H9 (cell line): ENCODE results near the gene EIF1AD. TPM values are rescaled to one million over a fixed set of nuclear protein-coding genes. Genes with fewer than 3 reads are reported as not detected.
A peak's percentile ranks its signal among the peaks of the same experiment; 100 is the strongest.

Experiments
- DNase-seq: peaks from one replicate; pipeline ENCODE4 v3.0.0-alpha.2; 2017
- H2AFZ ChIP-seq: one replicate; pipeline ENCODE4 v1.6.1; 2013; ENCODE audit warnings: mild to moderate bottlenecking, low read length, control low read depth, moderate library complexity
- H2AK5ac ChIP-seq: 2 replicates; pipeline ENCODE4 v1.6.1; 2013; ENCODE audit warnings: low read length, control low read depth, mixed read lengths; ENCODE audit not compliant: insufficient read length
- H2BK120ac ChIP-seq: one replicate; pipeline ENCODE4 v1.6.1; 2013; ENCODE audit warnings: low read depth, mild to moderate bottlenecking, low read length, control low read depth, inconsistent platforms; ENCODE audit not compliant: poor library complexity, severe bottlenecking
- H2BK12ac ChIP-seq: 2 replicates; pipeline ENCODE4 v1.6.1; 2013; ENCODE audit warnings: low read length, control low read depth, mixed read lengths, low read depth; ENCODE audit not compliant: insufficient read length
- H2BK15ac ChIP-seq: 2 replicates; pipeline ENCODE4 v1.6.1; 2013; ENCODE audit warnings: low read depth, low read length, control low read depth
- H2BK20ac ChIP-seq: one replicate; pipeline ENCODE4 v1.6.1; 2013; ENCODE audit warnings: low read depth, mild to moderate bottlenecking, low read length, control low read depth, inconsistent platforms; ENCODE audit not compliant: poor library complexity, severe bottlenecking
- H2BK5ac ChIP-seq: 2 replicates; pipeline ENCODE4 v1.6.1; 2013; ENCODE audit warnings: low read length, control low read depth, mixed read lengths; ENCODE audit not compliant: insufficient read length
- H3K14ac ChIP-seq: 2 replicates; pipeline ENCODE4 v1.6.1; 2013; ENCODE audit warnings: low read length, control low read depth; ENCODE audit not compliant: insufficient read depth
- H3K18ac ChIP-seq: 2 replicates; pipeline ENCODE4 v1.6.1; 2013; ENCODE audit warnings: low read depth, mild to moderate bottlenecking, mixed read lengths, low read length, control low read depth; ENCODE audit not compliant: insufficient read length
- H3K23ac ChIP-seq: 2 replicates; pipeline ENCODE4 v1.6.1; 2013; ENCODE audit warnings: low read length, control low read depth, mixed read lengths, low read depth; ENCODE audit not compliant: insufficient read length
- H3K23me2 ChIP-seq: 2 replicates; pipeline ENCODE4 v1.6.1; 2013; ENCODE audit warnings: low read depth, mild to moderate bottlenecking, mixed read lengths, low read length, control low read depth; ENCODE audit not compliant: insufficient read length, poor library complexity, severe bottlenecking
- H3K27ac ChIP-seq: 2 replicates; pipeline ENCODE4 v1.5.1; 2013; ENCODE audit warnings: low read length, control low read depth, mixed read lengths, low read depth; ENCODE audit not compliant: insufficient read length
- H3K27me3 ChIP-seq: 2 replicates; pipeline ENCODE4 v1.6.1; 2013; ENCODE audit warnings: low read length, control low read depth, inconsistent platforms; ENCODE audit not compliant: insufficient read depth
- H3K4ac ChIP-seq: 2 replicates; pipeline ENCODE4 v1.6.1; 2013; ENCODE audit warnings: low read depth, mild to moderate bottlenecking, control low read depth, inconsistent platforms, low read length, moderate library complexity
- H3K4me1 ChIP-seq: 2 replicates; pipeline ENCODE4 v1.6.1; 2013; ENCODE audit warnings: low read length, control low read depth, inconsistent platforms; ENCODE audit not compliant: insufficient read depth
- H3K4me2 ChIP-seq: 2 replicates; pipeline ENCODE4 v1.6.1; 2013; ENCODE audit warnings: low read length, control low read depth, mixed read lengths; ENCODE audit not compliant: insufficient read length, insufficient read depth
- H3K56ac ChIP-seq: 2 replicates; pipeline ENCODE4 v1.6.1; 2013; ENCODE audit warnings: low read depth, mild to moderate bottlenecking, mixed read lengths, low read length, control low read depth; ENCODE audit not compliant: insufficient read length
- H3K79me1 ChIP-seq: 2 replicates; pipeline ENCODE4 v1.6.1; 2013; ENCODE audit warnings: low read depth, mild to moderate bottlenecking, moderate library complexity, low read length, control low read depth, inconsistent platforms; ENCODE audit not compliant: insufficient read depth, poor library complexity, severe bottlenecking
- H3K79me2 ChIP-seq: 2 replicates; pipeline ENCODE4 v1.6.1; 2013; ENCODE audit warnings: low read length, control low read depth, inconsistent platforms; ENCODE audit not compliant: insufficient read depth
- H3K9ac ChIP-seq: 2 replicates; pipeline ENCODE4 v1.6.1; 2013; ENCODE audit warnings: low read length, control low read depth, mixed read lengths; ENCODE audit not compliant: insufficient read length; ENCODE audit errors: extremely low read depth
- H3K9me3 ChIP-seq: one replicate; pipeline ENCODE4 v1.6.1; 2013; ENCODE audit warnings: low read depth, low read length, inconsistent platforms; ENCODE audit not compliant: control insufficient read depth
- H3T11ph ChIP-seq: one replicate; pipeline ENCODE4 v1.6.1; 2013; ENCODE audit warnings: mild to moderate bottlenecking, low read length, control low read depth, inconsistent platforms
- H4K20me1 ChIP-seq: one replicate; pipeline ENCODE4 v1.6.1; 2013; ENCODE audit not compliant: control insufficient read depth, insufficient read length, insufficient read depth
- H4K5ac ChIP-seq: 2 replicates; pipeline ENCODE4 v1.6.1; 2013; ENCODE audit warnings: low read depth, mild to moderate bottlenecking, mixed read lengths, low read length, control low read depth; ENCODE audit not compliant: insufficient read length
- H4K8ac ChIP-seq: replicated peaks from 2 replicates; pipeline ENCODE4 v1.6.1; 2013; ENCODE audit warnings: low read length, control low read depth, mixed read lengths, low read depth; ENCODE audit not compliant: insufficient read length
- H4K91ac ChIP-seq: 2 replicates; pipeline ENCODE4 v1.6.1; 2013; ENCODE audit warnings: low read depth, mild to moderate bottlenecking, moderate library complexity, mixed read lengths, low read length, control low read depth; ENCODE audit not compliant: insufficient read length
- H3K27ac Mint-ChIP-seq, 3 experiments: 2 replicates in 2 of 3; 3 replicates in 1 of 3; pipeline ENCODE4 v1.8.0; 2020 to 2021; ENCODE audit warnings: mixed read lengths in 3 of 3, mild to moderate bottlenecking in 1 of 3, moderate library complexity in 1 of 3
- H3K27me3 Mint-ChIP-seq: 2 replicates; pipeline ENCODE4 v1.8.0; 2021; ENCODE audit warnings: low read depth, mild to moderate bottlenecking, moderate library complexity, mixed read lengths
- H3K36me3 Mint-ChIP-seq, 3 experiments: 2 replicates in 2 of 3; 3 replicates in 1 of 3; pipeline ENCODE4 v1.8.0; 2020 to 2021; ENCODE audit warnings: low read depth in 3 of 3, mixed read lengths in 3 of 3; ENCODE audit not compliant: insufficient read depth in 1 of 3
- H3K4me1 Mint-ChIP-seq, 2 experiments: 2 replicates each; pipeline ENCODE4 v1.8.0; 2020; ENCODE audit warnings: mixed read lengths in 2 of 2
- H3K4me3 Mint-ChIP-seq, 2 experiments: 2 replicates in 1 of 2; 3 replicates in 1 of 2; pipeline ENCODE4 v1.8.0; 2020 to 2021; ENCODE audit warnings: mild to moderate bottlenecking in 2 of 2, mixed read lengths in 2 of 2, moderate library complexity in 1 of 2
- H3K9me3 Mint-ChIP-seq, 2 experiments: 2 replicates in 1 of 2; 3 replicates in 1 of 2; pipeline ENCODE4 v1.8.0; 2020; ENCODE audit warnings: mild to moderate bottlenecking in 2 of 2, mixed read lengths in 2 of 2, moderate library complexity in 1 of 2
- CTCF ChIP-seq: fragments of 200-600 bp; sonication (generic); conservative IDR thresholded peaks from 3 replicates; pipeline ENCODE4 v1.8.0; 2021; ENCODE audit warnings: antibody characterized with exemption, mild to moderate bottlenecking
- WGBS: extraction: QIAGEN DNeasy Blood & Tissue Kit; methylation state at CpG from one replicate; pipeline ENCODE4 v1.1.7; 2013; ENCODE audit warnings: missing lambda C conversion rate, low lambda C conversion rate, mixed read lengths; ENCODE audit not compliant: insufficient read length; ENCODE audit errors: extremely low coverage; 5-methylcytosine and 5-hydroxymethylcytosine counted together
- total RNA-seq: library from RNA; stranded (reverse); gene quantifications from 2 replicates; pipeline ENCODE4 v1.2.1, GENCODE V29; 2021

The EIF1AD gene
- total RNA-seq, 1 experiment from 2014 or later, result 46.7 TPM

- no peak overlapping the region for H3K56ac ChIP-seq
- no peak overlapping the region for H3K14ac ChIP-seq
- no peaks in the 10 kb centered on the region for H3K23me2 ChIP-seq
- H3K27ac ChIP-seq, result no peak overlapping the region
- H3K79me2 ChIP-seq, result no peaks in the 10 kb centered on the region
- H3K4ac ChIP-seq, result no peak overlapping the region
- H3K36me3 Mint-ChIP-seq, result no peaks in the 10 kb centered on the region; a peak in 1 of 7 replicates
- H3K18ac ChIP-seq, result no peak overlapping the region
- no peaks in the 10 kb centered on the region for H3K4me1 ChIP-seq
- H3K27ac Mint-ChIP-seq, result no peak overlapping the region
- no peak overlapping the region for H3K9ac ChIP-seq
- no peaks in the 10 kb centered on the region; a peak in 1 of 5 replicates for H3K9me3 Mint-ChIP-seq
- H3K4me3 Mint-ChIP-seq, result no peak overlapping the region; a peak in 1 of 5 replicates
- no peak overlapping the region for H4K8ac ChIP-seq
- WGBS, result no CpG with 5 or more reads among the region's 46 CpGs
- no peak overlapping the region for H2BK120ac ChIP-seq
- H2AK5ac ChIP-seq, result no peak overlapping the region
- peak; percentile 89 for DNase-seq
- H3K27me3 Mint-ChIP-seq, result peaks cover 44% of the 10 kb centered on the region
- H4K5ac ChIP-seq, result no peak overlapping the region
- no peaks in the 10 kb centered on the region for H4K20me1 ChIP-seq
- no peak overlapping the region for H3K23ac ChIP-seq
- no peaks in the 10 kb centered on the region for H3K79me1 ChIP-seq
- TF ChIP-seq CTCF, result peak; percentile 97
- no peak overlapping the region for H2BK20ac ChIP-seq
- H3K27me3 ChIP-seq, result no peaks in the 10 kb centered on the region; the same call in 1 of the 2 replicates
- H3K4me1 Mint-ChIP-seq, result peaks cover 0 to 3% of the 10 kb centered on the region in 2 experiments; a peak in 3 of 4 replicates
- H3K4me2 ChIP-seq, result no peak overlapping the region
- no peak overlapping the region for H2BK12ac ChIP-seq
- no peak overlapping the region for H4K91ac ChIP-seq
- no peak overlapping the region for H2BK5ac ChIP-seq
- no peak overlapping the region for H2BK15ac ChIP-seq
- no peak overlapping the region for H3T11ph ChIP-seq
- H2AFZ ChIP-seq, result no peak overlapping the region
- no peaks in the 10 kb centered on the region for H3K9me3 ChIP-seq
These were observed 20.6 kb upstream of the EIF1AD start for GRCh38 chr11:66022401-66023185.
